HTERT RPE-1 (cell line): ENCODE data around the gene RAC2.
"Not testable (repeated sequence)": the region's sequence is repeated elsewhere in the genome, so short reads cannot be mapped to it uniquely, and the experiment has no call there.

Source experiments
- in situ Hi-C: fragments of 300-500 bp; cut with MboI; formaldehyde crosslinking; loops from 4 replicates; pipeline ENCODE4 v1.14.3; 2020; ENCODE audit warnings: low sequenced_read_pairs

The RAC2 gene

GRCh38 chr22:37206841-37207821 is 36.9 kb downstream of the RAC2 start:
- in situ Hi-C loops = no loop called here

DNA sequence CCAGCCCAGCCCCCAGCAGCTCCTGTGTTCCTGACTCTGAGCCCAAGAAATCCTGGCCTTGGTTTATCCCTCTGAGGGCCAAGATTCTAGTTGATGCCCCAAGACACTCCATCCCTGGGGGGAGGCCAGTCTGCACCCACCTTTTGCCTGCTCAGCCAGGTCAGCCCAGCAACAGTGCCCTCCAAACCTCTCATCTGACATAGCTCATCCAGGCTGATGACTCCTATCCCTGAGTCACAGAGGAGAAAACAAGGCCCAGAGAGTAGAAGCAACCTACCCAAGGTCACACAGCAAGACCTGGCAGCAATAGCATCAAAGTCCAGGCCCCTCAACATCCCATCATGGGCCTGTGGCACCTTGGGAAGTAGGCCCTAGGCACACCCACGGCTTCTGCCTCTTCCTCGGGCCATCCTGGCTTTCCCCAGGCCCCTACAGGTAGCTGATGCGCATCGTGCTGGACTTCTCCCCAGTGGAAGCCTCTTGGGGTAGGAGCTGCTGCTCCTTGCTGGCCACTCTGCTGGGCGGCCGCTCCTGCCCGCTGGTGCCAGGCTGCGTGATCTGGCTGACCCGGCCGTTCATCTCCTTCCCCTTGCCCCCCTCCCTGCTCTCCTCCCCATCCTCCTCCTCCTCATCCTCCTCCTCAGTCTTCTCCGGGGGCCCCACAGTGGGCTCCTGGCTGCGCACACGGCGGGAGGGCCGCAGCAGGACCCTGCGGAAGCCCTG is 37.8 kb downstream of the RAC2 start:
- in situ Hi-C loops = no loop called here

GRCh38 chr22:37205046-37205445 is 39.0 kb downstream of the RAC2 start:
- in situ Hi-C loops = no loop called here

GRCh38 chr22:37204045-37204655 is 39.9 kb downstream of the RAC2 start:
- in situ Hi-C loops = no loop called here

GRCh38 chr22:37203354-37204044 is 40.6 kb downstream of the RAC2 start:
- in situ Hi-C loops = no loop called here

DNA sequence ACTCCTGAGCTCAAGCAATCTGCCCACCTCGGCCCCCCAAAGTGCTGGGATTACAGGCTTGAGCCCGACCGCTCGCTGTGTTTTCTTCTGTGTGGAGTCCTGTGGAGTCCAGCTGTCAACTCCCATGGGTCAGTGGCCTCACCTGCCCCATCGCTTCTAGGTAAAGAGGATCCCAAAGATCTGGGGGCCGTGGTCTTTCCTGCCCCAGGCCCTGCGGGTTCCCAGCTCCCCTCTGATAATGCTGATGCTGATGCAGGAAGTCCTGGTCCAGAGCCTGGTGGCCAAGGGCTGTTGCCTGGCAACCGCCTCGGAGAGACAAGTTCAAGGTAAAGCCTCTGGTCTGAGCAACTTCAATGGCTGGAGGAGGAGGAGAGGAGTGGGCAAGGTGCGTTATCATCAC is 41.4 kb downstream of the RAC2 start:
- in situ Hi-C loops = no loop called here

GRCh38 chr22:37202001-37202555 is 42.0 kb downstream of the RAC2 start:
- in situ Hi-C loops = no loop called here

DNA sequence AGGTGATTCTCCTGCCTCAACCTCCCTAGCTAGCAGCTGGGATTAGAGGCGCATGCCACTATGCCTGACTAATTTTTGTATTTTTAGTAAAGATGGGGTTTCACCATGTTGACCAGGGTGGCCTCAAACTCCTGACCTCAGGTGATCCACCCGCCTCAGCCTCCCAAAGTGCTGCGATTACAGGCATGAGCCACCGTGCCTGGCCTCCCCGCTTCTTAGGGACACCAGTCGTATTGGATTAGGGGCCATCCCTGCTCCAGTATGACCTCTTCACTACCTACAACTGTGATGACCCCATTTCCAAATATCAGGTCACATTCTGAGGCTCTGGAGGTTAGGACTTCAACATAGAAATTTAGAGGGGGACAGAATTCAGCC is 42.6 kb downstream of the RAC2 start:
- in situ Hi-C loops = not testable (repeated sequence)

- in situ Hi-C loops = no loop called here
Observed at GRCh38 chr22:37199760-37200108, 44.3 kb downstream of the RAC2 start.

- in situ Hi-C loops = no loop called here
Observed at GRCh38 chr22:37199103-37199759, 44.8 kb downstream of the RAC2 start.

DNA sequence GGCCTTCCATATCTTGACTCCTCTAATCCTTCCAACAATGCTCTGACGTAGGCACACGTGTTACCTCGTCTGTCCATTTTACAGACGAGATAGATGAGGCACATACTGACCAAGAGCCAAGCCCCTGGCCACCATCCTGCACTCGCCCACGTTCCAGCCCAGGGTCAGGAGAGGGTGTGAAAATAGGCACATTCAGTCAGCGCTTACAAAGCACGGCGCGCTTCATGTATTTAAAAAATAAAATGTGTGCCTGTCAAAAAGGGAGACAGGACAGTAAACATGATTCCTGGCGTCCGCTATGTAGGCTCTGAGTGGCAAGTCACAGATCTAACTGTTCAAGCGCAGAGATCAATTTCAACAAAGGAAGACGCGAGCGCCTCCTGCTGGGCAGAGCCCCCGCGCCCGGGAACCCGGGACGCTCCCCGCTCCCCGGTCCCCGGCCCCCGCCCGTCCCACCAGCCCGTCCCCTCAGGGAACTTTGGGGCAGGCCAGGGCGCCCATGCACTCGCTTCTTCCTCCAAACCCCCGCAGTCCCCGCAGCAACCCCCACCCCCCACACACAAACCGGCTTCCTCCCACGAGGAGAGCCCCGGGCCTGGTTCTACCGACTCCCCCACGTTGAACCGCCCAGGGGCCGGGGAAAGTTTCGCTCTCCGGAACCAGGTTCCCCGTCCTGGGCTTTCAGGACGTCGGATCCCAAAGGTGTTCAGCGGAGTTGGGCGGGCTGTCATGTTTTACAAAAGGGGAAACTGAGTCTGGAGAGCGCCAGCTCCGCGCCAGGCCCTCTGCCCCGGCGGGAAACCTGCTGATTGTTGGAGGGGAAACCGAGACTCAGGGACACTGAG is 45.6 kb downstream of the RAC2 start:
- in situ Hi-C loops = no loop called here

GRCh38 chr22:37197451-37198257 is 46.4 kb downstream of the RAC2 start:
- in situ Hi-C loops = no loop called here

DNA sequence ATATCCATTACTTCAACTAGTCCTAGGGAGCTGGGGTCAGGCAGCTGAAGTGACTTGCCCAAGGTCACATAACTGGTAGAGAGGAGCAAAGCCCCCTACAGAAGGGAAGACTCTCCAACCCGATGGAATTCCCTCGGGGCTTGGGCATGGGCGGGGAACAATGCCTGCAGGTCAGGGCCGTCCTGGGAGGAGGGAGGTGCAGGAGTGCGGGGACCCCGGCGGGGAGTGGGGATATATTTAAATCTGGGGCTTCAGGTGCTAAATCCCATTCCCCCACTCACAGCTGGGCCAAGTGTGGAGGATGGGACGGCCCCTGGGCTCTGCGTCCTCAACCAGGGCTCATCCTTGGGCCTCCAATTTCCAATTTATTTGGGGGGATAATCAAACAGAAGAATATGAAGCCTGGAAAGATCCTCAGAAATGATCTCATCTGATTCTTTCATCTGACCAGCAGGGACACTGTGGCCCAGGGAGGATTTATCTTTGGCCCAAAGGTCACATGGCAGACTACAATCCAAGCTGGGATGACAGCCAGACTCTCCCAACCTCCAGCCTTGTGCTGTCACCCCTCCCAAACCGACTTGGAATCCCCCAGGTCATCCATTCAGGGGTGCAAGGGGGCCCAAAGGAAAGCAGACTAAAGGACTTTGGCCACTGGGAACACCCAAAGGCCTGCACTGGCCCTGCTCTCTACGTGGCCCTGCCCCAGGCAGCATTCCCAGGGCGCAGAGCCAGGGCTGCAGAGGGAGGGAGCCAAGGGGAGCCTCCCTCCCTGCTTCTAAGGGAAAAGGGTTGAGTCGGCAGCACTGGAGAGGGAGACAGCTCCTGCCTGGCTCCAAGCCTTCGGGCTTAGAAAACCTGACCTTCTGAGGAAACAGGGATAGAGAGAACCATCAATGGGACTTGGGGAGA is 47.3 kb downstream of the RAC2 start:
- in situ Hi-C loops = no loop called here

GRCh38 chr22:37195921-37196320 is 48.1 kb downstream of the RAC2 start:
- in situ Hi-C loops = no loop called here

- in situ Hi-C loops = no loop called here
Observed at GRCh38 chr22:37194750-37195149, 49.3 kb downstream of the RAC2 start.

DNA sequence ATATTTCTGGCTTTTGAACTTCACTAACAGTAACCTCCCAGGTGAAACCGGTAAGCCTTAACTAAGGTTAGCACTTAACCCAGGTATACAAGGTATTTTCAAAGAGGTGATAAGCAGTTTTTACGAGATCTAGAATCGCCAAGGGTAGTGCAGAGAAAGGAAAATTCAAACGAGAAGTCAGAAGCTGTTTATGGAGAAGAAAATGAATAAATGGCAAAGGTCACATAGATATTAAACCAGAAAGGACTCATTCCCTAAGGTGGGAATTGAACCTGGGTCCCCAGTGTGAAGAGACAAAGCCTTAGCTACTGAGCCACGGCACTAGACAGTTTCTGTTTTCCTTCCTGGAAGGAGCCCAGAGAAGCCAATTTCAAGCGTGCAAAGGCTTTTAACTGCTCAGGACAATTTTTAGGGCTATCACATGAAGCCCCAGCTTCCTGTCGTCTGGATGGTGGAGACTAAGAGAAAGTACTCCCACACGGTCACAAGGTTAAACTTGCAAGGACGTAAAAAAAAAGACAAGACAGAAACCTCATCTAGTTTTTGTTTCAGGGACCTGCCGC is 50.4 kb downstream of the RAC2 start:
- in situ Hi-C loops = no loop called here

DNA sequence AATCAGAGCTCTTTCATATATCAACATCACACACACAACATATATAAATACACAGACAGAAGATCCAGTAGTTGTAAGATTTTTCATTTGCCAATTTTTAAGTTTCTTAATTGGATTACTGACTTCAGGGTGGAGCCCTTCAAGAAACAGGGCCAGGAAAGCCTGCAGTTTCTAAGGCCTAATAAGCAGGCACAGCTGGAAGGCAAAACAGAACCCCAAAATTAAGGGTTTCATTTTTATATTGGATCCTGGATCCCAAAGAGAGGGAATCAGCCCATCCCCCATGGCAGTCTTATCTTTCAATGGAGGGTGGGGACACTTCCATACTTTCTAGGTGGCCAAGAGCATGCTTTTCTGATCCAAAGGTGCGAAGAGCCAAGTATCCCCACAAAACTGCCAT is 51.3 kb downstream of the RAC2 start:
- in situ Hi-C loops = no loop called here
